HG03025 (cell line): ENCODE results near the gene UBE2D2.

Experiments
- ATAC-seq: cut with Tn5 transposase; IDR thresholded peaks from one replicate; pipeline ENCODE4 v1.9.1; 2021; ENCODE audit warnings: mild to moderate bottlenecking, moderate library complexity; ENCODE audit not compliant: unreplicated experiment, low FRiP score

The UBE2D2 gene

GRCh38 chr5:139658501-139658927, 97.4 kb downstream of the UBE2D2 start:
- ATAC-seq = no peak

GRCh38 chr5:139658928-139659667, 98.0 kb downstream of the UBE2D2 start:
- no peak for ATAC-seq

- ATAC-seq = no peak
Measured at GRCh38 chr5:139659695-139660101, 98.6 kb downstream of the UBE2D2 start.

GRCh38 chr5:139660105-139660922, 99.2 kb downstream of the UBE2D2 start:
- ATAC-seq = no peak

GRCh38 chr5:139660923-139661814, 100.0 kb downstream of the UBE2D2 start:
- ATAC-seq = no peak

GRCh38 chr5:139662617-139663016, 101.5 kb downstream of the UBE2D2 start:
- no peak for ATAC-seq

- ATAC-seq = no peak
Measured at GRCh38 chr5:139663207-139664085, 102.3 kb downstream of the UBE2D2 start.

- ATAC-seq = peak; percentile 33
Measured at GRCh38 chr5:139664086-139664693, 103.1 kb downstream of the UBE2D2 start.

GRCh38 chr5:139664727-139665351, 103.7 kb downstream of the UBE2D2 start:
- ATAC-seq = no peak

GRCh38 chr5:139665626-139666025, 104.5 kb downstream of the UBE2D2 start:
- ATAC-seq = no peak

- ATAC-seq = no peak
Measured at GRCh38 chr5:139666551-139666950, 105.4 kb downstream of the UBE2D2 start.

GRCh38 chr5:139667001-139667729, 106.0 kb downstream of the UBE2D2 start:
- no peak for ATAC-seq

- ATAC-seq = no peak
Measured at GRCh38 chr5:139667730-139668063, 106.6 kb downstream of the UBE2D2 start.

- ATAC-seq = no peak
Measured at GRCh38 chr5:139668064-139668880, 107.1 kb downstream of the UBE2D2 start.

- ATAC-seq = no peak
Measured at GRCh38 chr5:139668924-139669661, 108.0 kb downstream of the UBE2D2 start.

GRCh38 chr5:139669662-139670368, 108.7 kb downstream of the UBE2D2 start:
- peak; percentile 35 for ATAC-seq
